Ovary (tissue), 3 donors: ENCODE results near the gene MAST4.

Experiments used
- CTCF ChIP-seq, 3 donors: fragments of 450-650 bp in 2 of 3; fragments of 200-600 bp in 1 of 3; IDR thresholded peaks; one replicate each; pipeline versions ENCODE4 v1.5.1 to v1.8.0; 2016 to 2022; ENCODE audit warnings: antibody characterized with exemption in 3 of 3, mild to moderate bottlenecking in 1 of 3
- POLR2A ChIP-seq: fragments of 450-650 bp; IDR thresholded peaks from one replicate; pipeline ENCODE4 v1.6.1; 2017; ENCODE audit warnings: antibody characterized with exemption, mild to moderate bottlenecking, moderate library complexity
- donor health status: DM: no; HTN: no; CAD: no.

- TF ChIP-seq CTCF (IDR thresholded peaks at IDR 0.05), result no peak
- TF ChIP-seq POLR2A, result no peak
Measured at GRCh38 chr5:66558560-66558959, 37.6 kb upstream of the MAST4 start.
